Measurements from ENCODE around the gene PYROXD2. TPM values are rescaled to one million over a fixed set of nuclear protein-coding genes. Genes with fewer than 3 reads are reported as not detected.

Gene PYROXD2
- total RNA-seq, 2 experiments from 2014 or later = 4.7 to 5.3 TPM

GRCh38 chr10:98380493-98381339 lies 34.3 kb downstream of the PYROXD2 start:
- ChIA-PET CTCF (no interaction called here), POLR2A (no interaction called here)
- Mint-ChIP-seq H3K9me3 (peaks cover 4% of the 10 kb centered on the region), H3K27ac (no peak overlapping the region), H3K4me1 (ENCODE audit: low read depth) (no peaks in the 10 kb centered on the region), H3K4me3 (no peak overlapping the region), H3K27me3 (peaks cover under 1% of the 10 kb centered on the region), H3K36me3 (no peaks in the 10 kb centered on the region)
- DNase-seq = no peak
- intact Hi-C loops (cut with micrococcal nuclease) = no loop called here

DNA sequence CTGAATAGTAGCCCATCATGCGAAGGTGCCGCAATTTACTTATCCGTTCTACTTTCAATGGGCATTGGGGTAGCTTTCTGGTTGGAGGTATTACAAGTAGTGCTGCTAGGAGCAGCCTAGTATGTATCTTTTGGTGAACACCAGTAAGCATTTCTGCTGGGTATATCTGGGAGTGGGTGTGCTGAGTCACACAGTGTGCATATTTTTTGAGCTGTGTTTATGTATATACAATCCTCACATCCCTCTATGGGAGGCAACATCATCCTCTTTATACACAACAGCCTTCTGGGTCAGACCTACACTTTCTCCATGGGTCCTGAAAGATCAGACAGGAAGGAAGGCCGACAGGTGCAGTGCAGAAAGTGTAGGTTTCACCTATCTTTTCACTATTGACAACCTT lies 36.3 kb downstream of the PYROXD2 start:
- Mint-ChIP-seq H3K27me3 (peaks cover 7% of the 10 kb centered on the region), H3K4me3 (no peak overlapping the region), H3K4me1 (ENCODE audit: low read depth) (no peaks in the 10 kb centered on the region), H3K9me3 (peaks cover 4% of the 10 kb centered on the region), H3K36me3 (no peaks in the 10 kb centered on the region), H3K27ac (no peak overlapping the region)
- intact Hi-C loops (cut with micrococcal nuclease) = no loop called here
- ChIA-PET CTCF (interaction anchor here (1.0 kb wide), 1 partner anchor 47 kb away, joined by 3 read pairs; no protein-coding TSS in a partner anchor), POLR2A (interaction anchor here (0.5 kb wide), 1 partner anchor 186 kb away, joined by 3 read pairs; no protein-coding TSS in a partner anchor)
- DNase-seq = no peak

DNA sequence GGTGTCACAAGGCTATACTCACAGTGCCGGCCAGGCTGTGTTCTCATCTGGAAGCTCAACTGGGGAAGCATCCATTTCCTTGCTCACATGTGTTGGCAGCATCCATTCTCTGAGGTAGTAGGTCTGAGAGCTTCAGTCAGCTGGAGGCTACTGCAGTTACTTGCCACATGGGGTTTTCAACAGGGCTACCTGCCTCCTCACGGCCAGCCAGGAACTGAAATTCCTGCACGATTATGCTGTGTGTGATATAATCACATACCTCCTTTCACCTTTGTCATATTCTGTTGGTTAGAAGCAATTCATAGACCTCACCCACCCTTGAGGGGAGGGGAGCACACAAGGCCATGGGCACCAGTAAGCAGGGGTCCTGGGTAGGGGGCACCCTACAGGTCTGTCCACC lies 37.4 kb downstream of the PYROXD2 start:
- intact Hi-C loops (cut with micrococcal nuclease) = no loop called here
- CTCF ChIA-PET = no interaction called here
- Mint-ChIP-seq H3K27ac (no peak overlapping the region), H3K27me3 (peaks cover 7% of the 10 kb centered on the region), H3K9me3 (peaks cover 4% of the 10 kb centered on the region), H3K36me3 (no peaks in the 10 kb centered on the region), H3K4me3 (no peak overlapping the region), H3K4me1 (ENCODE audit: low read depth) (no peaks in the 10 kb centered on the region)
- POLR2A ChIA-PET = no interaction called here
- DNase-seq = no peak

DNA sequence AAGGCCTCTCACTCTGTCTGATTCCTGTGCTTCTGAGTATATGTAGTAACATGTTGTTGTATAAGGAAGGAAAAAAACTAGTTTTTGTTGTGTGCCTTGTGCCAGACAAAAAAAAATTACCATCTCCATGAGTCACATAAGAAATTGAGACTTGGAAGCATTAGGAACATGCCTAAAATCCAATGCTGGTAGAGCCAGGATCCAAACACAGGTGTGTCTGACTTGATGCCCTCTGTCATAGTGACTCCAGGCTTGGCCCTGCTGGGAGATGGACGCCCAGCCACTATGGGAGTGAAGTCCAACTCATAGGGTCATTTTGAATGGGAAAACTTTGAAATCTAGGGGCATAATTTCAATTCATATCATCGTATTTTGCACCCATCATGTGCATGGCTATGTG lies 38.0 kb downstream of the PYROXD2 start:
- CTCF ChIA-PET = no interaction called here

GRCh38 chr10:98376485-98376884 lies 38.5 kb downstream of the PYROXD2 start:
- no peak overlapping the region for H3K4me3 Mint-ChIP-seq
- no peaks in the 10 kb centered on the region for H3K4me1 Mint-ChIP-seq (ENCODE audit: low read depth)
- H3K36me3 Mint-ChIP-seq = no peaks in the 10 kb centered on the region
- CTCF ChIA-PET = no interaction called here
- intact Hi-C loops (cut with micrococcal nuclease) = no loop called here
- POLR2A ChIA-PET = no interaction called here
- H3K27ac Mint-ChIP-seq = no peak overlapping the region
- peaks cover 9% of the 10 kb centered on the region for H3K27me3 Mint-ChIP-seq
- no peak for DNase-seq
- H3K9me3 Mint-ChIP-seq = peaks cover 4% of the 10 kb centered on the region

More for the DNA sequence above, 38.0 kb downstream of the PYROXD2 start:
- H3K36me3 Mint-ChIP-seq = no peaks in the 10 kb centered on the region
- intact Hi-C loops (cut with micrococcal nuclease) = no loop called here
- no peak for DNase-seq
- no peak overlapping the region for H3K4me3 Mint-ChIP-seq
- H3K27ac Mint-ChIP-seq = no peak overlapping the region
- H3K9me3 Mint-ChIP-seq = peaks cover 4% of the 10 kb centered on the region
- H3K4me1 Mint-ChIP-seq (ENCODE audit: low read depth) = no peaks in the 10 kb centered on the region
- POLR2A ChIA-PET = no interaction called here
- peaks cover 8% of the 10 kb centered on the region for H3K27me3 Mint-ChIP-seq

DNA sequence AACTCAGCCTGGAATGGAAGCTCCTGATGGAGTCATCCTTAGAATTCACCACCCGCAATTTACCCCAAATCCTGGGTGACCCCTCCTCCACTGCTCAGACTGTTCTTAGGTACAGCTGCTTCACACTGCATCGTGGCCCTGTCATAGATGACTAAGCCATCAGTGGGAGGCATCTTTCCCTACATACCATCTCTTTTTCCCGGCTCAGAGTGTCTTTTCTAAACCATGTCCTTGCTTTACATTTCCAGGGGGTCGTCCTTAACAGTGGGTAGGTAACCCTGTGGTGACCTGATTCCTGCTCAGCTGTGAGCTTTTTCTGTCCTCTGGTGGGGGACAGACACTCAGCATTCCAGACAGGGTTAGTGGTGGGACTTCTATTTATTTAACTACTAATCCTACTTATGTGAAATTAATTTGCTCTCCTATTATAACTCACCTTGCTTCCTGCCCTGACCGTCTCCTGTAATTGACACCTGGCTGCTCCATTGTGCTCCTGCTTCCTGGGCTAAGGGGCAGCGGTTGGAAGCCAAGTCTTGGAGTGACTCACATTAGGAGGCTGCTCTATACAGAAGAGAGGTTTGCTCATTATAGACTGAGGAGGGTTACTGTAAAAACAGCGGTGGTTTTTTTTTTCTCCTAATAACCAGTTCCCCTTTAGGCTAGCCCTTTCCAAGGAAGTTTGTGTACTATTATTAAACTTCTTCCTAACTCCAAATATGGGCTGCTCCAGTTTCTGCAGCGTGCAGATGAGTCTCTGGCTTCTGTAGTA lies 40.6 kb downstream of the PYROXD2 start:
- ChIA-PET POLR2A (no interaction called here), CTCF (no interaction called here)
- Mint-ChIP-seq H3K27ac (no peak overlapping the region), H3K27me3 (peaks cover 9% of the 10 kb centered on the region), H3K4me3 (no peak overlapping the region), H3K36me3 (no peaks in the 10 kb centered on the region), H3K4me1 (ENCODE audit: low read depth) (no peaks in the 10 kb centered on the region), H3K9me3 (peaks cover 4% of the 10 kb centered on the region)
- intact Hi-C loops (cut with micrococcal nuclease) = no loop called here
- no peak for DNase-seq

DNA sequence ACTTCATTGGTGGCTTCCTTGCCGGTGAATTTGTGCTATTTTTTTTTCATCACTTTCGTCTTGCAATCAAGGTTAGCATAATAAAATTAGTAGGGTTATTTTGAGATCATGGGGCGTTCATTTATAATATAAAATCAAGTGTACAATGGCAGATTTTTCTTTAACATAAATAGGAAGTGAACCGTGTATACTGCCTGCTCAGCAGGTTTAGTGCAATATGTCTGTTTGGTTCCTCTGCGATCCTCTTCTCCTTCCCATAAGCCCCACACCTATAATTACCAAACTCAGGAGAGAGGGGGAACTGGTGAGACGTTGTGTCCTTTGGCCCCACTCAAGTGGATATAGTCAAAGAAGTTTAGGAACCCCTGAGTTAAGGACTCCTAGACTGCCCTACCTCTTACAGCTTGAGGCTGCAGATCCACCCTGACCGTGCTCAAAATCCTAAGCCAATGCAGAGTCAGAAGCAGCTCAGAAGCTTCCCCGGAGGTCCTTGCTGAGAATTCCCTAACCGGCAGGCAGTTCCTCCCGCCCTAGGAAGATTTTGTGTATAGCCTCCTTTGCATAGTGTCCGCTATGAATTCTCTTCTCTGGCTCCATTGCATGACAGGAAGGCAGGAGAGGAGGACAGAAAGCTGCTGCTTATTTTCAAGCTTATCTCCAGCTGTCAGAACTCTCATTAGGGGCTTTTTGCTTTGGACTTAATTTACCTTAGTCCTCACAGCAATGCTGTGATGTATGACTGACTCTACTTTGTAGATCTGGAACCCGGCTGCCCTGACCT lies 41.5 kb downstream of the PYROXD2 start:
- H3K36me3 Mint-ChIP-seq = no peaks in the 10 kb centered on the region
- H3K4me3 Mint-ChIP-seq = no peak overlapping the region
- ChIA-PET CTCF (no interaction called here), POLR2A (no interaction called here)
- H3K9me3 Mint-ChIP-seq = peaks cover 4% of the 10 kb centered on the region
- H3K27me3 Mint-ChIP-seq = peaks cover 9% of the 10 kb centered on the region
- no peak overlapping the region for H3K27ac Mint-ChIP-seq
- H3K4me1 Mint-ChIP-seq (ENCODE audit: low read depth) = no peaks in the 10 kb centered on the region
- no peak for DNase-seq
- intact Hi-C loops (cut with micrococcal nuclease) = no loop called here

DNA sequence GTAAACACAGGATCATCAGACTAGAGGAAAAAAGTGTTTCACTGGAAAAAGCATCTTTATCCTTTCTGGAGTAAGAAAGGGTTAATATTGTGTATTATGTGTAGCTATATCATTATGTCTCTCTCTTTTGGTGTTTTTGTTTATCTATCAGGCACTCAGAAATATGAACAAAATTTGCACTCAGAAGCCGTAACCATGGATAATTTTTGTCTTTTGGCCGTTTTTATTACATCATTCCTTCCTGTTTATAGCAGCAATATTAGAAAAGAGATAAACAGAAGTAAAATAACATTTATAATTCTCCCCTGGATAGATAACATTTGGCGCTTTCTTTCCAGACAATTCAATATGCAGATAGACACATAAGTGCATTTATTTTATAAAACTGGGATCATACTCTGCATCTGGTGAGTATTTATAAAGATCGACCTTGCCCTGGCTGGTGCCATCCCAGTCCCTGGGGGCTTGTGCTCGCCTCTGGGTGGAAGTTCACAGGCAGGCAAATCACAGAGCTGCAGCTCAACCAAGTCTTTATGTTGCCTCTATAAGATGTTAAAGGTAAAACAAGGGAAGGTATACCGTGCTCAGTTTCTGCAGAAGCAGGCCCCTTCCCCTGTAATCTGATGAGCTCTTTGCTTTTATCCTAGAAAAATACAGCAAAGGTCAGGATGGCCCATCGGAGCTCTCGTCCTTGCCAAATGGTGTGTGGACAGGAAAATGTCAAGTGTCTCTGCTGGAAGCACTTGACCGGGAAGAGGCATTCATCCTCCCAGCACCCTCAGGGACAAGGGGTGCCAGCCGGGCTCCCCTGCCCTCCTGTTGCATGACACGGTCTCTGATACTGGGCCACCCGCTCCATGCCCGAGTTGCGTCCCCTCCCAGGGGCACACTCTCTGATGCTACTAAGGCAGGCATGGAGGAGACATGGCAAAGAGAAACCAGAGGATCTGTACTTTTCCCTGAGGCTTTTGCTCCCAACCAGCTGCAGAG lies 43.9 kb downstream of the PYROXD2 start:
- Mint-ChIP-seq H3K4me1 (ENCODE audit: low read depth) (no peaks in the 10 kb centered on the region), H3K9me3 (no peaks in the 10 kb centered on the region), H3K36me3 (no peaks in the 10 kb centered on the region), H3K27me3 (peaks cover 9% of the 10 kb centered on the region), H3K4me3 (no peak overlapping the region), H3K27ac (no peak overlapping the region)
- ChIA-PET POLR2A (no interaction called here), CTCF (no interaction called here)
- intact Hi-C loops (cut with micrococcal nuclease) = no loop called here
- no peak for DNase-seq

- Mint-ChIP-seq H3K4me1 (ENCODE audit: low read depth) (no peaks in the 10 kb centered on the region), H3K27me3 (peaks cover 5% of the 10 kb centered on the region), H3K4me3 (no peak overlapping the region), H3K27ac (no peak overlapping the region), H3K36me3 (no peaks in the 10 kb centered on the region), H3K9me3 (no peaks in the 10 kb centered on the region)
- ChIA-PET POLR2A (no interaction called here), CTCF (no interaction called here)
- no peak for DNase-seq
- intact Hi-C loops (cut with micrococcal nuclease) = no loop called here
Measured at GRCh38 chr10:98369801-98370200, 45.2 kb downstream of the PYROXD2 start.

DNA sequence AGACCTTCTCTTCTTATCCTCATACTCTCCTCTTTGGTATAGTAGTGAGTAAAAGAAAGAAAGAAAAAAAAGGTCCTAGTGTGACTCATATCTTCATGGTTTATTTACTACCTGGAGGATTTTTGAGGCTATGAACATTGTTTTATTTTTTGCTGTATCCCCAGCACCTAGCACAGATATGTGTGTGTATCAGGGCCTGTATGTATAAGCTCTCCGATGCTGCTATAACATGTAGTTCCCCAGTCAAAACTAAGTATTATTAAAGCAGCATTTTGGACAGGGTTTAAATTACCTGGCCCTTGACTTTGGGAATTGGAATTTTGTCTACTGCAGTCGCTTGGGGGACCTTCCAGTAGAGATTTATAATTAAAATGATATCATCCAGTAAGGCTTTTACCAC lies 46.3 kb downstream of the PYROXD2 start:
- no peaks in the 10 kb centered on the region for H3K9me3 Mint-ChIP-seq
- no peak overlapping the region for H3K4me3 Mint-ChIP-seq
- ChIA-PET POLR2A (no interaction called here), CTCF (no interaction called here)
- H3K4me1 Mint-ChIP-seq (ENCODE audit: low read depth) = no peaks in the 10 kb centered on the region
- H3K27me3 Mint-ChIP-seq = peaks cover 2% of the 10 kb centered on the region
- H3K36me3 Mint-ChIP-seq = no peaks in the 10 kb centered on the region
- H3K27ac Mint-ChIP-seq = no peak overlapping the region
- DNase-seq = no peak
- intact Hi-C loops (cut with micrococcal nuclease) = no loop called here

- no peak overlapping the region for H3K27ac Mint-ChIP-seq
- H3K36me3 Mint-ChIP-seq = no peaks in the 10 kb centered on the region
- ChIA-PET CTCF (no interaction called here), POLR2A (no interaction called here)
- H3K4me1 Mint-ChIP-seq (ENCODE audit: low read depth) = no peaks in the 10 kb centered on the region
- no peak overlapping the region for H3K4me3 Mint-ChIP-seq
- no peak for DNase-seq
- no peaks in the 10 kb centered on the region for H3K9me3 Mint-ChIP-seq
- H3K27me3 Mint-ChIP-seq = peaks cover 2% of the 10 kb centered on the region
- intact Hi-C loops (cut with micrococcal nuclease) = no loop called here
Measured at GRCh38 chr10:98367604-98368451, 47.2 kb downstream of the PYROXD2 start.
